ENCODE data around the gene GINS1. TPM values are rescaled to one million over a fixed set of nuclear protein-coding genes. Genes with fewer than 3 reads are reported as not detected.

The GINS1 gene
- total RNA-seq, 1 experiment from 2014 or later, result 74.3 TPM

- H3K79me1 ChIP-seq (ENCODE audit: insufficient read depth, low read depth, low read length, poor library complexity, severe bottlenecking), result no peaks in the 10 kb centered on the region
- Mint-ChIP-seq H3K4me3 (no peak overlapping the region), H3K36me3 (ENCODE audit: insufficient read depth in 1 of 3, low read depth in 3 of 3) (peaks cover 29 to 67% (median 57%) of the 10 kb centered on the region in 3 experiments; a peak in 6 of 7 replicates), H3K4me1 (peaks cover 13 to 15% of the 10 kb centered on the region in 2 experiments), H3K27ac (peak overlapping the region; percentile 65 to 93 (median 88); a peak in 5 of 7 replicates), H3K9me3 (no peaks in the 10 kb centered on the region), H3K27me3 (ENCODE audit: low read depth) (no peaks in the 10 kb centered on the region; the same call in 1 of the 2 replicates)
- no peaks in the 10 kb centered on the region for H3K23me2 ChIP-seq (ENCODE audit: insufficient read length, low read depth, low read length, poor library complexity, severe bottlenecking)
- H2AFZ ChIP-seq (ENCODE audit: low read length), result no peak overlapping the region
- no peak for TF ChIP-seq CTCF (conservative IDR thresholded peaks at IDR 0.05)
- H3K14ac ChIP-seq (ENCODE audit: insufficient read depth, low read length), result peak overlapping the region; percentile 27; the same call in 1 of the 2 replicates
- H3K18ac ChIP-seq (ENCODE audit: insufficient read length, low read depth, low read length), result no peak overlapping the region
- H2BK12ac ChIP-seq (ENCODE audit: insufficient read length, low read depth, low read length), result no peak overlapping the region
- no peak overlapping the region for H2BK20ac ChIP-seq (ENCODE audit: low read depth, low read length, poor library complexity, severe bottlenecking)
- H2BK15ac ChIP-seq (ENCODE audit: low read depth, low read length), result no peak overlapping the region
- peaks cover 1% of the 10 kb centered on the region; the same call in 1 of the 2 replicates for H3K79me2 ChIP-seq (ENCODE audit: insufficient read depth, low read length)
- no peak overlapping the region for H4K5ac ChIP-seq (ENCODE audit: insufficient read length, low read depth, low read length)
- no peak overlapping the region for H3K56ac ChIP-seq (ENCODE audit: insufficient read length, low read depth, low read length)
- H2AK5ac ChIP-seq (ENCODE audit: insufficient read length, low read length), result no peak overlapping the region
- no peak overlapping the region for H3K9ac ChIP-seq (ENCODE audit: extremely low read depth, insufficient read length, low read length)
- no peaks in the 10 kb centered on the region for H3K27me3 ChIP-seq (ENCODE audit: insufficient read depth, low read length)
- H3T11ph ChIP-seq (ENCODE audit: low read length), result no peak overlapping the region
- H2BK120ac ChIP-seq (ENCODE audit: low read depth, low read length, poor library complexity, severe bottlenecking), result no peak overlapping the region
- WGBS (ENCODE audit: extremely low coverage, insufficient read length, low lambda C conversion rate), result no CpG with 5 or more reads among the region's 4 CpGs
- H4K8ac ChIP-seq (replicated peaks; ENCODE audit: insufficient read length, low read depth, low read length), result no peak overlapping the region
- no peaks in the 10 kb centered on the region for H4K20me1 ChIP-seq (ENCODE audit: control insufficient read depth, insufficient read depth, insufficient read length)
- H3K27ac ChIP-seq (ENCODE audit: insufficient read length, low read depth, low read length), result no peak overlapping the region
- H3K4me1 ChIP-seq (ENCODE audit: insufficient read depth, low read length), result peaks cover 3% of the 10 kb centered on the region; the same call in 1 of the 2 replicates
- no peak overlapping the region for H3K4ac ChIP-seq (ENCODE audit: low read depth, low read length)
- no peak overlapping the region for H3K23ac ChIP-seq (ENCODE audit: insufficient read length, low read depth, low read length)
- no peaks in the 10 kb centered on the region for H3K9me3 ChIP-seq (ENCODE audit: control insufficient read depth, low read depth, low read length)
- H3K4me2 ChIP-seq (ENCODE audit: insufficient read depth, insufficient read length, low read length), result peak overlapping the region; percentile 4
- no peak for DNase-seq
- H4K91ac ChIP-seq (ENCODE audit: insufficient read length, low read depth, low read length), result no peak overlapping the region
- no peak overlapping the region for H2BK5ac ChIP-seq (ENCODE audit: insufficient read length, low read length)
Observed at GRCh38 chr20:25437153-25437581, 29.7 kb downstream of the GINS1 start.
